Measurements from ENCODE around the gene FRZB. TPM values are rescaled to one million over a fixed set of nuclear protein-coding genes. Genes with fewer than 3 reads are reported as not detected.
"Not testable (repeated sequence)": the region's sequence is repeated elsewhere in the genome, so short reads cannot be mapped to it uniquely, and the experiment has no call there.

FRZB gene
- total RNA-seq, 2 experiments from 2014 or later = not detected

DNA sequence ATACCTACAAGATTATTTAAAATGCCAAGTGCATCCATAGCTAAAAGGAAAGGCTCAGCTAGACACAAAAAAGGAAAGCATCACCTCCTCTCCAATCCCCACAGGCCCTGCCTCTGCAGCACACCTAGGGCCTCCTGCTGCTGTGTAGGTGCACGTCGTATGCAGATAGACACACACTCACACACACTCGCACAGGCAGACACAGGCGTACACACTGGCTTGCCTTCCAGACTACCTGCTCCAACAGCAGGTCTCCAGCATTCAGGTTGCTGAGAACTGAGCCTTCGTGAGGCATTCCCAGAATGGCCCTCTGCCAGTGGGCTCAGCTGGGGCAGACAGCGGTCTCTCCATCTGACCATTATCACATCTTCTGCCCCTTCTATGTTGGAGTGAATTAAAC is 35.3 kb upstream of the FRZB start:
- Mint-ChIP-seq H3K4me1 (no peaks in the 10 kb centered on the region), H3K9me3 (ENCODE audit: low read depth) (no peaks in the 10 kb centered on the region), H3K36me3 (ENCODE audit: low read depth) (no peaks in the 10 kb centered on the region), H3K27me3 (peaks cover 4% of the 10 kb centered on the region), H3K27ac (no peak overlapping the region), H3K4me3 (no peak overlapping the region)
- DNase-seq = no peak
- no peak for ATAC-seq
- intact Hi-C loops (cut with DNase I, micrococcal nuclease) = no loop called here
- ChIA-PET POLR2A (no interaction called here), CTCF (no interaction called here)

- H3K36me3 Mint-ChIP-seq (ENCODE audit: low read depth) = no peaks in the 10 kb centered on the region
- ChIA-PET POLR2A (interaction anchor here (0.6 kb wide), 1 partner anchor 733 kb away, joined by 3 read pairs; no protein-coding TSS in a partner anchor), CTCF (no interaction called here)
- H3K27ac Mint-ChIP-seq = no peak overlapping the region
- H3K9me3 Mint-ChIP-seq (ENCODE audit: low read depth) = no peaks in the 10 kb centered on the region
- H3K27me3 Mint-ChIP-seq = peaks cover 4% of the 10 kb centered on the region
- no peaks in the 10 kb centered on the region for H3K4me1 Mint-ChIP-seq
- ATAC-seq (no peak), DNase-seq (no peak)
- no peak overlapping the region for H3K4me3 Mint-ChIP-seq
- intact Hi-C loops (cut with DNase I, micrococcal nuclease) = no loop called here
Measured at GRCh38 chr2:182898718-182899117, 32.3 kb upstream of the FRZB start.

- Mint-ChIP-seq H3K4me3 (no peak overlapping the region), H3K36me3 (ENCODE audit: low read depth) (no peaks in the 10 kb centered on the region), H3K4me1 (no peaks in the 10 kb centered on the region), H3K27ac (no peak overlapping the region), H3K9me3 (ENCODE audit: low read depth) (no peaks in the 10 kb centered on the region), H3K27me3 (peaks cover 4% of the 10 kb centered on the region)
- intact Hi-C loops (cut with DNase I, micrococcal nuclease) = no loop called here
- CTCF ChIA-PET = no interaction called here
- POLR2A ChIA-PET = interaction anchor here (0.6 kb wide), 1 partner anchor 275 kb away, joined by 4 read pairs; no protein-coding TSS in a partner anchor
- ATAC-seq (no peak), DNase-seq (no peak)
Measured at GRCh38 chr2:182897137-182897536, 30.7 kb upstream of the FRZB start.

GRCh38 chr2:182895798-182896197 is 29.4 kb upstream of the FRZB start:
- ChIA-PET CTCF (no interaction called here), POLR2A (no interaction called here)
- DNase-seq = no peak
- Mint-ChIP-seq H3K36me3 (ENCODE audit: low read depth) (no peaks in the 10 kb centered on the region), H3K4me1 (no peaks in the 10 kb centered on the region), H3K27ac (no peak overlapping the region), H3K27me3 (peaks cover 9% of the 10 kb centered on the region), H3K9me3 (ENCODE audit: low read depth) (no peaks in the 10 kb centered on the region), H3K4me3 (no peak overlapping the region)
- no peak for ATAC-seq
- intact Hi-C loops (cut with DNase I, micrococcal nuclease) = no loop called here

DNA sequence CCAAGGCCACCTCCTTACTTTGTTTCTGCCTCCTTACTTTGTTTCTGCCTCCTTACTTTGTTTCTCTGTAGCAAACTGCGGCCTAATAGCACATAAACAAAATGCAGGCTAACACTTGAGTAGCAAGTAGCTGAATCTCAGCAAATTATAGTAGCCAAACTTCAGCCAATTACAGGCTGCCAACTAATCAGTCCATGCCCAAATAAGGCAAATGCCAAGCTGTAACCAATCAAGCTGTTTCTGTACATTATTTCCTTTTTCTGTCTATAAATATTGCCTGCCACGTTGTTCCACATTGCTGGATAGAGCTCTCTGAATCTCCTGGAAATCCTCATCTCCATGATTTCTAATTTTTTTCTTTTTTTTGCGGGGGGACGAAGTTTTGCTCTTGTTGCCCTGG is 28.7 kb upstream of the FRZB start:
- no peaks in the 10 kb centered on the region for H3K36me3 Mint-ChIP-seq (ENCODE audit: low read depth)
- intact Hi-C loops (cut with DNase I, micrococcal nuclease) = no loop called here
- ATAC-seq (no peak), DNase-seq (no peak)
- no peaks in the 10 kb centered on the region for H3K4me1 Mint-ChIP-seq
- no peaks in the 10 kb centered on the region for H3K9me3 Mint-ChIP-seq (ENCODE audit: low read depth)
- H3K27ac Mint-ChIP-seq = no peak overlapping the region
- ChIA-PET CTCF (no interaction called here), POLR2A (no interaction called here)
- H3K27me3 Mint-ChIP-seq = peaks cover 8% of the 10 kb centered on the region
- H3K4me3 Mint-ChIP-seq = no peak overlapping the region

DNA sequence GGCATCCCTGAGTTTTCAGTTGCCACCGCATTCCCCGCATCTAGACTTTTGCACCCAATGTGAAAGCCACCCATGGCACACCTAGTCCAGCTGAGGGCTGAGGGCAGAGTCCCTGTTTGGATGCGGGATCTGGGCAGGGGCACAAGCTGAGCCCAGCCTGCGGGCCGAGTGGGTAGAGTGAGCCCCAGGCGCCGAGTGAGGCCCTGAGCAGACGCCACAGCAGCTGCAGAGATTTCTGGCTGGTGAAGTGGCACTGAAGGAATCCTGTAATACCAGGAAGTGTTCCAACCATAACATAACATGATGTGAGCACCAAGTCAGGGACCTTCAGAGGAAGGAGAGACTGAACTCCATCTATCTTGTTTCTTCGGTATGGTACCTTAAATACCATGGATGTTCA is 27.7 kb upstream of the FRZB start:
- ChIA-PET CTCF (interaction anchor here (0.5 to 0.7 kb wide), 2 partner anchors 76 to 157 kb away, joined by 3 read pairs; no protein-coding TSS in a partner anchor), POLR2A (no interaction called here)
- DNase-seq (no peak), ATAC-seq (no peak)
- no peaks in the 10 kb centered on the region for H3K36me3 Mint-ChIP-seq (ENCODE audit: low read depth)
- H3K9me3 Mint-ChIP-seq (ENCODE audit: low read depth) = no peaks in the 10 kb centered on the region
- intact Hi-C loops (cut with DNase I, micrococcal nuclease) = no loop called here
- peaks cover 8% of the 10 kb centered on the region for H3K27me3 Mint-ChIP-seq
- no peaks in the 10 kb centered on the region for H3K4me1 Mint-ChIP-seq
- no peak overlapping the region for H3K27ac Mint-ChIP-seq
- H3K4me3 Mint-ChIP-seq = no peak overlapping the region

DNA sequence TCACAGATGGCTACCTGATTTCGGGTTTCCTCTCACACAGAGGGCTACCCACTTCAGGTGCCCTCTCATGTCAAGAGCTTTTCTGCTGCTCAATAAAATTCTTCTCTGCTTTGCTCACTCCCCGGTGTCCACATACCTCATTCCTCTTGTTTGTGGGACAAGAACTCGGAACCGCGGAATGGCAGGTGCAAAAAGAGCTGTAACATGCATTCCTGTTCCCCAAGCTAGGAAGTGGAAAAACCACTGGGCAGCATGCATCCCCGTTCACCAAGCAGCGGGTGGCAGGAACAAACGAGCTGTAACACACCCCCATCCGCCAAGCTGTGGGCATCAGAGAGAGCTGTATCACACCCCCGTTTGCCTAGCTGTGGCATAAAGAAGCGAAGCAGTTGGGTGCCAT is 27.2 kb upstream of the FRZB start:
- intact Hi-C loops (cut with DNase I, micrococcal nuclease) = no loop called here
- H3K4me1 Mint-ChIP-seq = no peaks in the 10 kb centered on the region
- H3K36me3 Mint-ChIP-seq (ENCODE audit: low read depth) = no peaks in the 10 kb centered on the region
- ChIA-PET CTCF (interaction anchor here (0.5 to 0.7 kb wide), 2 partner anchors 76 to 157 kb away, joined by 3 read pairs; no protein-coding TSS in a partner anchor), POLR2A (no interaction called here)
- no peak overlapping the region for H3K27ac Mint-ChIP-seq
- H3K9me3 Mint-ChIP-seq (ENCODE audit: low read depth) = no peaks in the 10 kb centered on the region
- DNase-seq (no peak), ATAC-seq (no peak)
- H3K27me3 Mint-ChIP-seq = peaks cover 8% of the 10 kb centered on the region
- no peak overlapping the region for H3K4me3 Mint-ChIP-seq

DNA sequence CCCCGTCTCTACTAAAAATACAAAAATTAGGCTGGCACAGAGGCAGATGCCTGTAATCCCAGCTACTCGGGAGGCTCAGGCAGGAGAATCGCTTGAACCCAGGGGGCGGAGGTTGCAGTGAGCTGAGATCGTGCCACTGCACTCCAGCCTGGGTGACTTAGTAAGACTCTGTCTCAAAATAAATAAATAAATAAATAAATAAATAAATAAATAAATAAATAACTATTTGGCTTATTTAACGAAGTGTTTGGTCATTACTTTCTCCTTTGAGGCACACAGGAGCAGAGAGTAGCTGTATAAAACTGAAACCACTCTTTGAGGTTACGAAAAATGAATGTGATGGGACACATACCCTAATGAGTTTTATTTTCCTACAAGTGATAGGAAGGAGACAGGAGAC is 26.6 kb upstream of the FRZB start:
- ATAC-seq; H3K4me3 Mint-ChIP-seq; H3K27ac Mint-ChIP-seq; H3K36me3 Mint-ChIP-seq (ENCODE audit: low read depth); DNase-seq; H3K9me3 Mint-ChIP-seq (ENCODE audit: low read depth); POLR2A ChIA-PET; intact Hi-C loops (cut with DNase I, micrococcal nuclease); CTCF ChIA-PET; H3K4me1 Mint-ChIP-seq: not testable (repeated sequence)
- H3K27me3 Mint-ChIP-seq = peaks cover 10% of the 10 kb centered on the region

DNA sequence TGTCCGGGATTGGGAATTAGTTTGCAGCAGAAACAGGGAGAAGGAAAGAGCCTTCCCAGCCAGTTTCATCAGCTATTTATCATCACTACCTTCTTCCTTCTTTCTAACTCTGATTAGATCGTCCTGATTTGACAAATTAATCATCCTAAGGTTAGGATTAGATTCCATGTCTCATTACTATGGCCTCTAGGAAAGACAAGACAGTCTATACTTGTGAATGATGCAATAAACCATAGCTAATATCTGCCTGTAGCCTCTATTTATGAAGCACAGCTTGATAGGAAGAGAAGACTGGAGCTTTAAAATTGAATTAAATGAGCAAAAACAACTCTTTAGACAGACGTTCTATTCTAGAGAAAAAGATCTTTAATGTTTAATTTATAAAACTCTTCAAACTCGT is 25.2 kb upstream of the FRZB start:
- H3K36me3 Mint-ChIP-seq (ENCODE audit: low read depth) = no peaks in the 10 kb centered on the region
- ChIA-PET CTCF (interaction anchor here (0.9 to 1.4 kb wide), 3 partner anchors 12 to 23 kb away, joined by 3 to 6 read pairs (median 4); no protein-coding TSS in a partner anchor), POLR2A (no interaction called here)
- H3K9me3 Mint-ChIP-seq (ENCODE audit: low read depth) = no peaks in the 10 kb centered on the region
- no peak for DNase-seq
- H3K27ac Mint-ChIP-seq = no peak overlapping the region
- no peaks in the 10 kb centered on the region for H3K4me1 Mint-ChIP-seq
- intact Hi-C loops (cut with DNase I, micrococcal nuclease) = no loop called here
- ATAC-seq = no peak
- H3K27me3 Mint-ChIP-seq = peaks cover 8% of the 10 kb centered on the region
- H3K4me3 Mint-ChIP-seq = no peak overlapping the region

- ChIA-PET CTCF (interaction anchor here (0.9 to 1.4 kb wide), 2 partner anchors 11 to 19 kb away, joined by 3 to 6 read pairs; no protein-coding TSS in a partner anchor), POLR2A (no interaction called here)
- Mint-ChIP-seq H3K9me3 (ENCODE audit: low read depth) (no peaks in the 10 kb centered on the region), H3K4me3 (no peak overlapping the region), H3K27ac (no peak overlapping the region), H3K4me1 (no peaks in the 10 kb centered on the region), H3K27me3 (peaks cover 8% of the 10 kb centered on the region), H3K36me3 (ENCODE audit: low read depth) (no peaks in the 10 kb centered on the region)
- intact Hi-C loops (cut with DNase I, micrococcal nuclease) = no loop called here
- no peak for ATAC-seq
- DNase-seq = no peak
Measured at GRCh38 chr2:182890773-182891378, 24.4 kb upstream of the FRZB start.

DNA sequence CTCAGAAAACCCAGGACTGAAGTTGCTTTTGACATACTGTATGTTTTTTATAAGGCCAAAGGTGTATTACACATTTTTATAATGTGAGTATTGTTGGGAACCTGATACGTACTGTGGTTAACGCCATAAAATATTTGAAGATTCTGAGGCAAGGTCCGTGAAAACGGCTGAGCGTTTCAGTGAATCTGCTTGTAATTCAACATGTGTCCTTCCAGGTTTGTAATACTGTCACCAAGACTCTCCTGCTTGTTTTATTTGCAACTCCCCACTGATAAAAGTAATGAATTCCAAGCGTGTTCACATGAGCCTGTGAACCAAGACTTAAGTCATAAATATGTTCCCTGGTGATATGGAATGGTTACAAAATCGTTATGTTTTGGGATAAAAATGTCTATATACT is 23.9 kb upstream of the FRZB start:
- ATAC-seq (no peak), DNase-seq (no peak)
- Mint-ChIP-seq H3K27me3 (peaks cover 8% of the 10 kb centered on the region), H3K9me3 (ENCODE audit: low read depth) (no peaks in the 10 kb centered on the region), H3K4me1 (no peaks in the 10 kb centered on the region), H3K36me3 (ENCODE audit: low read depth) (no peaks in the 10 kb centered on the region), H3K27ac (no peak overlapping the region), H3K4me3 (no peak overlapping the region)
- CTCF ChIA-PET = no interaction called here
- POLR2A ChIA-PET = no interaction called here
- intact Hi-C loops (cut with DNase I, micrococcal nuclease) = no loop called here

GRCh38 chr2:182887753-182888415 is 21.4 kb upstream of the FRZB start:
- CTCF ChIA-PET = no interaction called here
- Mint-ChIP-seq H3K9me3 (ENCODE audit: low read depth) (no peaks in the 10 kb centered on the region), H3K36me3 (ENCODE audit: low read depth) (no peaks in the 10 kb centered on the region), H3K4me1 (no peaks in the 10 kb centered on the region), H3K27me3 (peaks cover 8% of the 10 kb centered on the region), H3K4me3 (no peak overlapping the region), H3K27ac (no peak overlapping the region)
- no peak for DNase-seq
- POLR2A ChIA-PET = no interaction called here
- intact Hi-C loops (cut with DNase I, micrococcal nuclease) = no loop called here
- no peak for ATAC-seq

Measured in activated CD4-positive, alpha-beta T cell treated with anti-CD3 and anti-CD28 coated beads for 36 hours (primary cell).